Measurements from ENCODE around the gene MICALL1.

- TF ChIP-seq CTCF (IDR thresholded peaks at IDR 0.05) (no peak), POLR2A (IDR thresholded peaks at IDR 0.05) (no peak), EP300 (IDR thresholded peaks at IDR 0.05; ENCODE audit: low read depth) (no peak), POLR2AphosphoS5 (IDR thresholded peaks at IDR 0.05) (no peak)
Measured at GRCh38 chr22:37927637-37927936, 21.5 kb downstream of the MICALL1 start.

Measured in transverse colon (tissue), 4 donors.